NCI-H748 (cell line): ENCODE results near the gene CAMTA1.

Experiments used
- DNase-seq: peaks from one replicate; lab custom pipeline; 2025; ENCODE audit not compliant: unreplicated experiment; lab: John Stamatoyannopoulos, UW

Gene CAMTA1

DNA sequence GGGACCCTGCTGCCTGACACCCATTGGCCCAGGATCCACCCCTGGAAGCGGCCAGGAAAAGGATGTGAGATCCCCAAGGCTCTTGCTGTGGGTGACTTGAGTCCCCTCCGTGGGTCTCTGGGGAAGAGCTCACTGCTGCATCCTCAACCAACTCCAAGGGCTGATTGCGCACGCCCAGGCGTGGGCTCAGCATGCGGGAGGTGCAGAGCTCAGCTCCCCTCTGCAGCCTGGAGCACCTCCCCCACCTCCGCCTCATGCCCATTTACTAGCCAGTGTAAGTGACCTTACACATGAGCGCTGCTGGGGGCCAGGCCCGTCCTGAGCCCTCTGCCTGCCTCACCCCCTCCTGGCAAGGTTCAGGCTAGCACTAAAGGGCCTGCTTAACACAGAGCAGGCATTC is 847.4 kb downstream of the CAMTA1 start:
- no peak for DNase-seq

DNA sequence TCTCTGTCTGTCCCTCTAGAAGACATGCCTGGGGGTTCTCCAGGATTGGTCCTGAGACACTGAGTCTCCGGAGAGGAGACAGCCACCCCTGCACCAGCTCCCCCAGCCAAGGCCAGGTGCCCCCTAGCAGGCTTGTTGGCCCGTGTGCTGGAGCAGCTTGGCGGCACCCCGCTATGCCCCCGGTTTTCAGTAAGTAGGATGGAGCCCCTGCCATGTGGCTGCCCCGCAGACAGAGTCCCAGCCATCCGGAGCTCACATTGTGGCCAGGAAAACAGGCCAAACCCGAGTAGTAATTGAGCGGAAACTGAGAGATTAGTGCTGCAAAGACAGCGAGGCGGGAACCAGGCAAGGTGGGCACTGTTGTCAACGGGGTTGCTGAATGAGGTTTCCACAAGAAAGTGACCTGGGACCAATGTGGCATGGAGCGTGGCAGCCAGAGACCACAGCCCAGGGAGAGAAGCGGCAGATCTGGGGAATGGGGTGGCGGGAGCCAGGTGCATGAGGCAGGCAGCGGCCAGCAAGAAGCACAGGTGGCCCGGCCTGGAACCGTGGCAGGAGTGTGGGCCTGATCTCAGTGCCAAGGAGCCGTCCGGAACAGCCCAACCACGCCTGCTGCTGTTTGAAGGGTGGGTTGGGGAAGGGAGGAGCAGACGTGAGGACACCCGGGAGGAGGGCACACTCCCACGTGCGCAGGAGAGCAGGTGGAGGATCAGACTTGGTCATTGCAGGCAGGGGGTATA is 848.4 kb downstream of the CAMTA1 start:
- DNase-seq, result no peak

DNA sequence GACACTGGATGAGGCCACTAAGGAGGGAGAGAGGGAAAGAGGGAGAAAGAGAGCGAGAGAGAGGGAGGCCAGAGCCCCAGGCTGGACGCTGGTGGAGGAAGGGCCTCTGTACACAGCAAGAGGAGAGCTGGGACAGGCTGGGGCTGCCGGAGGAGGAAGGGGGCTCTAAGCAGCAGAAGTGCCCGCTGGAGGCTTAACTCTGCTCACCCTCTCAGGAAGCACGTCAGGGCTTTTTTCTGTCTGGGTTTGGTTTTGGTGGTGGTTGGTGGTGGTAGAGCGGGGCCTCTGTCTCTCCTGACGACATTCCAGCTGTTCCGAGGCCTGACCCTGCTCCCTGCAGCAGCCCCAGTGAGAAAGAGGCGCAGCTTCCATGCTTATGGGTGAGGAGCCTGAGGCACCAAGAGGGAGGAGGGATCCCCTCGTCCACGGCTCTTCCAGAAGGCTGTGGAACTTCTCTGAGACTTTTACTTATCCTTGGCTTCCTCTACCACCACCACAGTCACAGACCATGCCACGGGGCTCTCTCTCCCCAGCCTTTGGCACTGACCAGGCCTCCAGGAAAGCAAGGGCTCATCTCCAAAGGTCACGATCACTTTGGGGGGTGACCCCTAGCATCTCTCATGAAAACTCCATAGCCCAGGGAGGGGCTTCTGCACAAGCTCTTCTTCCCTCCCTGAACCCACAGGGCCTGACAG is 849.4 kb downstream of the CAMTA1 start:
- no peak for DNase-seq

DNA sequence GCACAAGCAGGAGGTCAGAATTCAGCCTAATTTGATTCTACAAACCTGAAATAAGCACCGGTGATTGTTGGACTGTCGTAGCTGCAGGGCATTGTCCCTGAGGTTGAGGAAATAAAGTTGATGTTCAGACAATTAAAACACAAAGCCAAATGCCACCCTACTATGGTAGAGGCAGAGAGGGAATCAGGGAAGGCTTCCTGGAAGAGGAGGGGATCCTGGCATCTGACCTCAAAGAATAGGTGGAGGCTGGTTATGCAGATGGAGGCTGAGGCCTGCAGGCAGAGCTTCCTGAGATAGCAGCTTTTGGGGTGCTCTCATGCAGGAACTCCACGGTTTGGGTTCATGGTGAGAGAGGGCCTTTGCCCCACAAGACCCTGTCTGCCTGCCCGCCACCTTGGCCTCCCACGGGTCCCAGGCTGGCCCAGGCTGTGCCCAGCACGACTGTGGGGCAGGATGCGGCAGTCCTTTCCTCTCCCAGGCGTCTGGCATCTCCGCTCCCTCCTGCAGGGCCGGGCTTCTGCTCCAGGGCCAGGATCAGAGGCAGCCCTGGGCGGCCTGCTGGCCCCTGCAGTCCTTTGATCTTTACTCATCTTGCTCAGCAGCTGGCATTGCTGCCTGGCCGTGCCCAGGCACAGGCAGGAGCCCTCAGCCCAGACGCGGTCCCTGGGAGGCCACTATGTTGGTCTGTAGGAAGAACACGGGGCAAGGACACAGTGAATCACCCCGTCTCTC is 851.7 kb downstream of the CAMTA1 start:
- DNase-seq, result no peak

DNA sequence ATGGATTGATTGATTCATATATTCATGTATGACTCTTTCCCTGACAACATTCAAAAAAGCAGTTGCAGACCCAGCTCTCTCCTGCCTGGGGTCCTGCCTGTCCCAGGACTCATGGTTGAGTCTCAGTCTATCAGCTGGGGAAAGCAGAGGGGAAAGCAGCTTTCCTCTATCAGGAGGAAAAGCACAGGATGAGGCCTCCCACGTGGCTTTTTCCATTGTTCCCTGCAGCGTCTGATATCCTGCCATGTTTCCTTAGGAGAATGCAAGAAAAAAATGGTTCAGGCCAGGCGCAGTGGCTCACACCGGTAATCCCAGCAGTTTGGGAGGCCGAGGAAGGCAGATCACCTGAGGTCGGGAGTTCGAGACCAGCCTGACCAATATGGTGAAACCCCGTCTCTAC is 852.8 kb downstream of the CAMTA1 start:
- no peak for DNase-seq

DNA sequence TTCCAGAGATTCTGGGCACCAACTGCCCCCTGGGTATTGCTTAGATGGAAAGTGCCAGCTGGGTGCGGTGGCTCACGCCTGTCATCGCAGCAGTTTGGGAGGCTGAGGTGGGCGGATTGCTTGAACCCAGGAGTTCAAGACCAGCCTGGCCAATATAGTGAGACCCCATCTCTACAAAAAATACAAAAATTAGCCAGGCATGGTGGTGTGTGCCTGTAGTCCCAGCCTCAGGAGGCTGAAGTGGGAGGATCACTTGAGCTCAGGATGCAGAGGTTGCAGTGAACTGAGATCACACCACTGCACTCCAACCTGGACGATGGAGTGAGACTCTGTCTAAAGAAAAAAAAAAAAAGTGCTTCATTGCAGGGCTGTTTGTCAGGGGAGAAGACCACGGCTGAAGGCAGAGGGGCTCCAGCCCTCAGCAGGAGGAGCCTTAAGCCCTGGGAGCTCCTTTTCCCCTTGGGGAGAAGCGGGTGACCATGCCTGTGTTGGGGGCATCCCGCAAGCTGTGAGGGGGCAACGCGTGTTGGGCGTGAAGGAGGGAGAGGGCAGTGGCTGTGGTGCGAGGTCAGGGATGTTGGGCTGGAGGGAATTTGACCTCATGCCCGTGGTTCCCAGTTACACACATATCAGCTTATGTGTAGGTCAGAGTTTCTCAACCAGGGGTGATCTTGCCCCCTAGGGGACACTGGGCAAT is 854.3 kb downstream of the CAMTA1 start:
- no peak for DNase-seq

DNA sequence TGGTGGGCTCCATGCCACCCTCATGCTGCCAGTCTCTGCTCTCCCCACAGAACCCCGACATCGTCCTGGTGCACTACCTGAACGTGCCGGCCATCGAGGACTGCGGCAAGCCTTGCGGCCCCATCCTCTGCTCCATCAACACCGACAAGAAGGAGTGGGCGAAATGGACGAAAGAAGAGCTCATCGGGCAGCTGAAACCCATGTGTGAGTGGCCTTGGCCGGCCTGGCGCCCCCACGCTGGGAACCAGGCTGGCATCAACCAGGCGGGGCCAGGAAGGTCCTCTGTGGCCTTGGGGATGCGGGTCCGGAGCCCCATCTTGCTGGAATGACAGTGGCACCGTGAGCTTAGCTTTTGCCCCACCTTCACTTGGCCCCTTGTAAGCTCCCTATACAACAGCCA is 855.1 kb downstream of the CAMTA1 start:
- DNase-seq, result no peak

DNA sequence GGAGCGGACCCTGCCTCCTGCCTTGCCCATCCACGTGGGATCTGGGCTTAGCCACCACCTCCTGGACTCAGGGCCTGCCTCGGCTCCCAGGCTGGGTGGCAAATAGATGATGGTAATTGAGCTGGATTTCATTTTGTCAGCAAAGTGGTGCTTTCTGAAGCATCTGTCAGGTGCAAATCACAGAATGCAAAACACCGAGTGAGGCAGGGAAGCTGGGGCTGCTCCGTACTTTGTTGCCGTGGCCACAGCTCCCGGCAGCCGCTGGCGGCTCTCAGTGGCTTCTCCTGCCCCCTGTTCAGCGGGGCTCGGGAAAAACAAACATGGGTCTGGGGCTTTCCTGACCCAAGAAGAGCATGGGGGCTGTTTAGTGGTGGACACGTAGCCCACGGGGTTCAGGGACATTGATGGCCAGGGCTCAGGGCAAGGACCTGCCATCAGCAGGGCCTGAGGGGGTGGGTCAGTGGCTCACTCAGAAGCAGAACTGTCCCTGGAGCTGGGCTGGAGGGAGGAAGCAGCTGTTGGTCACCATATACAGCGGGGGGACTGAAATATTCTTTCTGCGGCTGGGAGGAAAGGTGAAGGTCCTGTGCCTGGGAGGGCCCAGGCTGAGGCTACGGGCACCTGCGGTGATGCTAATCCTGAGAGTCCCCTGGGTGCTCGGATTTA is 855.8 kb downstream of the CAMTA1 start:
- peak; percentile 19 for DNase-seq

DNA sequence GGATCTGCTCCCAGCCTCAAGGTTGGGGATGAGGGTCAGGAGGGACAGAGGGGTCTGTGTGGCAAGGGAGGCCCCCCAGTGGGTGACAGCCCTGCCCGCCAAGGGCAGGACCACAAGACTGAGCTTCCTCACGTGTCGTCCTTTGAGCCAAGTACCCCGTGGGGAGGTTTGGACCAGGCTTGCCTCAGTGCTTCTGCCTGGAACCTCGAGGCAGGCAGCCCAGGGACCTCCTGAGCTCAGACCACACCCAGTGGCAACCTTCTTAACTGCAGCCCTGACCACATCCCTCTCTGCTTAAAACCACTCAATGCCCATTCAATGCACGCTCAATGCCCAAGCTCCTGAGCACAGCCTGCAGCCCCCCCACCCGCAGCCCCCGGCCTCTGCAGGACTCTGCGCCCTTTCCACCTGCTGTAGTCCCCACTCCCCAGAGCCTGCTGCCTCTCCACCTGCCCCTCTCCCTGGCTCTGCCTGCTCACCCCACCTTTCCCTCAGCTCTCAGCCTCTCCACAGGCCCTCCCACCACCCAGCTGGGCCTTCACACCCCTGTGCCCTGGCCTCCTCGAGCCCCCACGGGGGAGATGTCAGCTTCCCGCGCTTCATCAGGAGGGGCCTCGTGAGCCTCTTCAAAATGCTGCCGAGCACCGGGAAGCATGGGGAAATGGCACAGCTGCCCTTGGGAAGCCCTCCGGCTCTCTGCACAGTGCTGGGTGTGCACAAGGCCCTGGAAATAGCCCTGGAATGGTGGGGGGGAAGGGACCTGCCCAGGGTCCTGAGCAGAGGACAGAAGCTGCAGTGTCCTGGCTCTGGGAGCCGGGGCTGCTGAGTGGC is 856.5 kb downstream of the CAMTA1 start:
- no peak for DNase-seq

DNA sequence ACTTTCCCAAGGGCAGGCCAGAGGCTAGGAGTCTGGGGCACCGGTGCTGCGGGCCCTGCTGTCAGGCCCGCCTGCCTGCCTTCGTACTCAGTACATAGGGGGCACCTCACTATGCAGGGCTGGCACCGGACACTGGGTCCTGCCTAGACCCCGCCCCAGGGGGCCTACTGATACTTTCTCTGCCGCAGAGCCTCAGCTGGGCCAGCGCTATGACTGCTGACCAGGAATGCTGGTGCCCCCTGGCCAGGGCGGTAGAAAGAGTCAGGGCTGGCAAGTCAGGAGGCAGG is 857.1 kb downstream of the CAMTA1 start:
- no peak for DNase-seq

DNA sequence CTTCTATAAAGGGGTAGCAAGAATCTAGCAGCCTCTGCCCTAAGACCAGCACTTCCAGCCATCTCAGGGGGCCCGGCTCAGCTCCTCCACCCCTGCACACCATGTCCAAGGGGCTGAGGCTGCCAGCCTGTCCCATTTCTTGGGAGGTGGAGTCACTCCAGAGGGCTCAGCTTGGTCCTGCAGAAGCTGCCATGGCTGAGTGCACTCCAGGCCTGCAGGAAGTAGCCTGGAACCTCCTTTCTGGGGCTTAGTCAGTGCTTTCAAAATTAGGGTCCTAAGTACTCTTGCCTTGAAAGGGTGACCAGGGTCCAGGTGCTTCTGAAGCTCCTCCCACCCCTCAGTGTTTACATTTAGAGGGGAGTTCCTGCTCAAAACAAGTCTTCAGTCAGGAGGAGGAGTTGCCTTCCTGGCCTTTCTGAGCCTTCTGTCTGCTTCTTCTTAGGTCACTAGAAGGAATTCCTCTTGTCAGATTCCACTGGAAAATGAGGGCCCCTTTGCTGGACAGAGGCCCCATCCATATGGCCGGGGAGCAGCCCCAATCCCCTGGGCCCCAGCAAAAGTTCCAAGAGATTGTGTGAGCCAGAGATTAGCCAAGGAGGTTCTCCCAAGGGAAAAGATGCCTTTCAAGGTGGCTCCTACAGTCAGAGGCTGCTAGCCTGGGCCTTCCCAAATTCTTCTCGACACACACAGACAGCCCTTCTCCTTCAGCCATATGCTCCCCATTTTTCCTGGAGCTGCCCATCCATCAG is 857.7 kb downstream of the CAMTA1 start:
- DNase-seq, result no peak

DNA sequence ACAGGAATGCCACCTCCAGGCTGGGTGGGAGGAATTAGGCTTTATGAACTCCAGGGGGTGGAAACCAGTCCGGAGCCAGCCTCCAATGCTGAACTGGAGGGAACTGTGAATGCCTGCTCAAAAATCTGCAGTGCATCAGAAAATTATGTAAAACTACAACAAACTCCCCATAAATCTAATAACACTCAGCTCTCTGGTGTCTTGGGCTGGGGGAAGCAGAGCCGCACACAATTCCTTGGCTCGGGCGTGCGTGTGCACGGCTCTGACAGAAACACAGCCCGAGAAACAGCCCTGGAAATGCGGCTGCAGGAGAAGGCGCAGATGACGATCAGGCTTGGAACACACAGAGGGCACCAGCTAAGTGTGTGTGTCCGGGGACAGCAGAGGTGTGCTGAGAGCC is 858.3 kb downstream of the CAMTA1 start:
- DNase-seq, result no peak

DNA sequence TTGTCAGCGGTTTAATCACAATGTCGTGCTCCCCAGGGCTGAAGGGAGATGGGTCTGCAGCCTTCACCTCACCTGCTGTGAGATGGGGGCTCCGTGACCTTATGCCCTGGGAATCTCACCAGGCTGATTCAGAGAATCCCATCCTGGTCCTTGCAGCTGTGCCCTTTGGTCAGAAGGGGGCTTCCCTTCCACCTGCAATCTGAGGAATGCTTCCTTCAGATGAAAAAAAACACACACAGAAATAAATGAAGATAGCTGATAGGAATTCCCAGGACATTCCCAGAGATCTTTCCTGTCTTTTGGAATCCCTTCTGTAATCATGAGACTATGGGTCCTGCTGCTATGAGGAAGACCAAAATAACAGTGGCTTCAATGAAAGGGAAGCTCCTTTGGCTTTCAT is 858.8 kb downstream of the CAMTA1 start:
- DNase-seq, result no peak

DNA sequence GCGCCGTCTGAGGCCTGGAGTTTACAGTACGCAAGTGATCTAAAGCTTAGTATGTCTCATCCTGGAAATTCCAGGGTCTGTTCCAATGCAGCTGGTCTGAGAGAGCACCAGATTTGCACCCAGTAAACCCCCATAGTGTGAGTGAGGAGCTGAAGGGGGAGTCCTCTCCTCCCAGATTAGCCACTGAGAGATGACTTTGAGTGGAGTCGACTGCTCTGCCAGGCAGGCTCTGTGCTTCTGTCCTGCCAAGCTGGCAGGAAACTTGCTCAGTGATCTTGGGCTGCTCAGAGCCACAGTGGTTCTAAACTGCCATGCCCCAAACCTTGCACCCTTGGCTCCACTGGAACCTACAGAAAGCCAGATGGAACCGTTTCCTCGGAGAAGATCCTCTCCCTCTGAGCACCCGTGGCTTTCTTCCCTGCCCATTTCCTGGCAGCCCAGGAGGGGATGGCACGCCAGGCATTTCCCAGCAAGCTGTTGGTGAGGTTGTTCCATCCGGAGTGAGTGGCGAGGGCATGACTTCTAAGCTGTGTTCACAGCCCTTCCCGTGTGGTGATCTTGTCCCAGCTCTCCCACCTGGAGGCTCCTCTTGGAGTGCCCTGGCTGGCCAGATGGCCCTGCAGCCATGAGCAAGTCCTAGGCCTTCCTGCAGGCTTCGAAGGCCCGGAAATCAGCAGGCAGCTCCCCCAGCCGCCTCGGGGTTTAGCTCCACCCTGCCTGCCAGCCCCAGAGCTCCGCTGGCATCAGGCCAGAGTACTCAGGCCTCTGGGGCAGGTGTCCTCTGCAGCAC is 859.9 kb downstream of the CAMTA1 start:
- DNase-seq, result peak; percentile 94

DNA sequence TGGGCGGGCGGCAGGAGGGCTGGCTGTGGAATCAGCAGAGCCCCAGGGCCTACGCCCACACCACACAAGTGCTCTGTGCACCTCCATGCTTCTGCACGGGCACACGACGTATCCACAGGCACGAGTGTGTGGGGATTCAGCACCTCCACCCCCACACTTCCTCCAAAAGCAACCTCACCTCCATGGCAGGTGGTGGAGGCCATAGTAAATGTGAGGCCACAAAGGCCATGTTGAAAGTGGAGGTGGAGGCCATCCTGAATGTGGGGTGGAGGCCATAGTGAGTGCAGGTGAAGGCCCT is 860.4 kb downstream of the CAMTA1 start:
- DNase-seq, result no peak

DNA sequence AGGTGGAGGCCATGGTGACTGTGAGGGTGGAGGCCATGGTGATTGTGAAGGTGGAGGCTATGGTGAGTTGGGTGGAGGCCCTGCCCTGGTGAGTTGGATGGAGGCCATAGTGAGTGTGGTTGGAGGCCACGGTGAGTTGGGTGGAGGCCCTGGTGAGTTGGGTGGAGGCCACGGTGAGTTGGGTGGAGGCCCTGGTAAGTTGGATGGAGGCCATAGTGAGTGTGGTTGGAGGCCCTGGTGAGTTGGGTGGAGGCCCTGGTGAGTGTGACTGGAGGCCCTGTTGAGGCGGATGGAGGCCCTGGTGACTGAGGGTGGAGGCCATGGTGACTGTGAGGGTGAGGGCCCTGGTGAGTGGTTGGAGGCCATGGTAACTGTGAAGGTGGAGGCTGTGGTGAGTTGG is 860.9 kb downstream of the CAMTA1 start:
- no peak for DNase-seq

DNA sequence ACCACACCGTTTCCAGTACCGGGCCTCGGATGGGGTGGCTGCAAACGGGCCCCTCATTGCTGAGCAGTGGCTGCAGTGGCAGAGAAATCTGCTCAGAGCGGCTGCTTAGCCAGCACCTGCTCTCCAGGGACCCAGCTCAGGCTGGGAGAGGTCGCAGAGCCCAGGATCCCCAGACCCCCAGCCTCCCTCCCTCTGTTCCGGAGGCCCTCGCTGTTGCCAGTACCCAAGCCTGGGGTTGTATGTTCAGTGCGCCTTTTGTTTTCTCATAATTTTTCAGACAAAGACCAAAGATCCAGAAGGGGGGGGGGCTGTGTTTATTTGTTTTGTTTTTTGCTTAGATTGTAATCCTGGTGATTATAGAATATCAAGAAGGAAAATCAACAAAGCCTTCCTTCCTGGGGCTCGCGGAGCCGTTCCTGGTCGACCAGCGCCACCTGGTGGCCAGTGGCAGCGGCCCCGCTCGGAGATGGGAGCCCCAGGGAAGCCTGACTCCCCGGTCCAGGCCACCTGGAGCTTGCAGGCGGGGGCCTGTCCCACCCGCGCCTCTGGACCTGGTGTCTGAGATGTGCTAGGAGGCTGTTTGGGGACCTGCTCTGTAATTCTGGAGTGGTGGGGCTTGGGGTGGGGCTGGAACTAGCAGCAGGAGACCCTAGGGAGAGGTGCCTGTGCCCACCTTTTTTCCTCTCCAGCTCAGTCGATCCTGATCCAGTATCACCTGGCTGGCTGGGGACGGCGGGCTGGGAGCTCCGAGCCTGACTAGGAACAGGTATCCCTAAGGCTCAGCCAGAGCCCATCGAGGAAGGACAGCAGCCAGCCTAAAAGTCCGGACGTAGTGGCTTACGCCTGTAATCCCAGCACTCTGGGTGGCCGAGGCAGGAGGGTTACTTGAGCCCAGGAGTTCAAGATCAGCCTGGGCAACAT is 862.0 kb downstream of the CAMTA1 start:
- peak; percentile 63 for DNase-seq

DNA sequence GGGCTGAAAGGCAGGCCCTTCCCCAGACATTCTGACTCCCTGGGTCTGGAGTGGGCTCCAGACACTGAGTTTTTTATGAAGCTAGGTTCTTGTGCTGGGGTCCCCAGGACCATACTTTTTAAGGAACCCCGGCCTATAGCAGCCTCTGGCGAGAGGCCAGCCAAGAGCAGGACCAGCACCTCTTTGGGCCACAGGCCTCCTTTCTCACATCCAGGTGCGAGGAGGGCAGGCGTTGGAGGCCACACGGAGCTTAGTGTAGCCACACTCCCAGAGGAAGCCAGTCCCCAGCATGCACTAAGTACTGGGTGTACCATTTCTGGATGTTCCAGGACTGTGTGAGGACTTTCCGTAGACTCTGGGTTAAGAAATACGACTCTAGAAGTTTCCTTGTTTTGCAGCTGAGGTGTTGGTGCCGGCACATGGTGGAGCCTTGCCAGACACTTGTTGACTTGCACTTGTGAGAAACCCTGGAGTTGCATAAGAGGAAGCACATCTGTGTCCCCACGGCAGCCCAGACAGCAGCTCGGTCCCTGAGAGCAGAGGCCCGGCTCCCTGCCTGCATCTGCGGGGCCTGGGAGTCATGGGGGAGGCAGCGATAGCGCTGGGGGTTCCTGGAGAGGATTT is 863.6 kb downstream of the CAMTA1 start:
- DNase-seq, result no peak
